DOHH2 (cell line): ENCODE data around the gene BASP1.

Experiments
- H3F3A ChIP-seq: fragments of 200-600 bp; sonication (generic), shearing (Covaris generic); 2 replicates; pipeline ENCODE4 v1.6.0; 2016; ENCODE audit warnings: antibody characterized with exemption, mild to moderate bottlenecking; ENCODE audit not compliant: control insufficient read depth, insufficient read depth
- H3K27ac ChIP-seq: fragments of 200-600 bp; sonication (generic); 2 replicates; pipeline ENCODE4 v1.5.1; 2014; ENCODE audit warnings: low read depth, mild to moderate bottlenecking, low read length, moderate library complexity
- H3K27me3 ChIP-seq: fragments of 200-600 bp; sonication (generic); 2 replicates; pipeline ENCODE4 v1.6.1; 2014; ENCODE audit warnings: mild to moderate bottlenecking, low read length, mixed read lengths; ENCODE audit not compliant: control insufficient read depth
- H3K36me3 ChIP-seq: fragments of 200-600 bp; sonication (generic); 2 replicates; pipeline ENCODE4 v1.6.1; 2014; ENCODE audit warnings: mild to moderate bottlenecking, low read length, moderate library complexity, mixed read lengths; ENCODE audit not compliant: control insufficient read depth
- H3K4me1 ChIP-seq: fragments of 200-600 bp; sonication (generic); 2 replicates; pipeline ENCODE4 v1.6.1; 2014; ENCODE audit warnings: mild to moderate bottlenecking, low read length, mixed read lengths; ENCODE audit not compliant: control insufficient read depth
- H3K4me2 ChIP-seq: fragments of 200-600 bp; sonication (generic); 2 replicates; pipeline ENCODE4 v1.6.0; 2014; ENCODE audit warnings: mild to moderate bottlenecking, low read length, moderate library complexity
- H3K4me3 ChIP-seq: fragments of 200-600 bp; sonication (generic); 2 replicates; pipeline ENCODE4 v1.5.1; 2014; ENCODE audit warnings: mild to moderate bottlenecking, low read length, mixed read lengths
- H3K79me2 ChIP-seq: fragments of 200-600 bp; sonication (generic); 2 replicates; pipeline ENCODE4 v1.6.1; 2014; ENCODE audit warnings: mild to moderate bottlenecking, low read length, mixed read lengths; ENCODE audit not compliant: control insufficient read depth
- H3K9me2 ChIP-seq: fragments of 200-600 bp; sonication (generic); replicated peaks from 2 replicates; pipeline ENCODE4 v1.6.1; 2014; ENCODE audit warnings: mild to moderate bottlenecking, low read length, mixed read lengths; ENCODE audit not compliant: control insufficient read depth
- H3K9me3 ChIP-seq: fragments of 200-600 bp; sonication (generic); 2 replicates; pipeline ENCODE4 v1.6.1; 2014; ENCODE audit warnings: antibody characterized with exemption, low read length, mixed read lengths; ENCODE audit not compliant: control insufficient read depth, insufficient read depth
- H4K20me1 ChIP-seq: fragments of 200-600 bp; sonication (generic); 2 replicates; pipeline ENCODE4 v1.6.0; 2014; ENCODE audit warnings: low read depth, mild to moderate bottlenecking, antibody characterized with exemption, low read length, moderate library complexity; ENCODE audit not compliant: control insufficient read depth, insufficient read depth
- EZH2phosphoT487 ChIP-seq: fragments of 200-600 bp; sonication (generic); IDR thresholded peaks from 2 replicates; pipeline ENCODE4 v1.6.1; 2017; ENCODE audit warnings: borderline replicate concordance, mild to moderate bottlenecking, antibody characterized with exemption, low read length, moderate library complexity, mixed read lengths
- TF ChIP-seq, protein P1 (sequence below): fragments of 200-600 bp; sonication (generic); IDR thresholded peaks from one replicate; pipeline ENCODE4 v1.5.1; 2014; ENCODE audit warnings: antibody characterized with exemption, mild to moderate bottlenecking, low read depth, low read length; ENCODE audit not compliant: poor library complexity, severe bottlenecking

BASP1 gene

GRCh38 chr5:17232405-17232804 is 15.0 kb downstream of the BASP1 start:
- no peaks in the 10 kb centered on the region for H4K20me1 ChIP-seq
- no peak overlapping the region for H3K4me3 ChIP-seq
- H3K36me3 ChIP-seq, result peaks cover 21% of the 10 kb centered on the region
- no peaks in the 10 kb centered on the region for H3K9me2 ChIP-seq
- TF ChIP-seq, protein P1, sequence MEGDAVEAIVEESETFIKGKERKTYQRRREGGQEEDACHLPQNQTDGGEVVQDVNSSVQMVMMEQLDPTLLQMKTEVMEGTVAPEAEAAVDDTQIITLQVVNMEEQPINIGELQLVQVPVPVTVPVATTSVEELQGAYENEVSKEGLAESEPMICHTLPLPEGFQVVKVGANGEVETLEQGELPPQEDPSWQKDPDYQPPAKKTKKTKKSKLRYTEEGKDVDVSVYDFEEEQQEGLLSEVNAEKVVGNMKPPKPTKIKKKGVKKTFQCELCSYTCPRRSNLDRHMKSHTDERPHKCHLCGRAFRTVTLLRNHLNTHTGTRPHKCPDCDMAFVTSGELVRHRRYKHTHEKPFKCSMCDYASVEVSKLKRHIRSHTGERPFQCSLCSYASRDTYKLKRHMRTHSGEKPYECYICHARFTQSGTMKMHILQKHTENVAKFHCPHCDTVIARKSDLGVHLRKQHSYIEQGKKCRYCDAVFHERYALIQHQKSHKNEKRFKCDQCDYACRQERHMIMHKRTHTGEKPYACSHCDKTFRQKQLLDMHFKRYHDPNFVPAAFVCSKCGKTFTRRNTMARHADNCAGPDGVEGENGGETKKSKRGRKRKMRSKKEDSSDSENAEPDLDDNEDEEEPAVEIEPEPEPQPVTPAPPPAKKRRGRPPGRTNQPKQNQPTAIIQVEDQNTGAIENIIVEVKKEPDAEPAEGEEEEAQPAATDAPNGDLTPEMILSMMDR, result no peak
- no peak for TF ChIP-seq EZH2phosphoT487
- H3F3A ChIP-seq, result no peaks in the 10 kb centered on the region
- peaks cover 26% of the 10 kb centered on the region for H3K4me1 ChIP-seq
- no peak overlapping the region for H3K4me2 ChIP-seq
- no peaks in the 10 kb centered on the region for H3K27me3 ChIP-seq
- H3K79me2 ChIP-seq, result peaks cover 74% of the 10 kb centered on the region
- H3K9me3 ChIP-seq, result no peaks in the 10 kb centered on the region
- no peak overlapping the region for H3K27ac ChIP-seq

- Histone ChIP-seq H3K9me2 (no peaks in the 10 kb centered on the region), H3K79me2 (peaks cover 72% of the 10 kb centered on the region), H3K4me1 (peaks cover 18% of the 10 kb centered on the region), H3F3A (no peaks in the 10 kb centered on the region), H3K36me3 (peaks cover 17% of the 10 kb centered on the region), H3K4me2 (no peak overlapping the region), H3K4me3 (no peak overlapping the region), H3K27ac (no peak overlapping the region), H3K27me3 (no peaks in the 10 kb centered on the region), H3K9me3 (no peaks in the 10 kb centered on the region), H4K20me1 (no peaks in the 10 kb centered on the region)
- TF ChIP-seq, protein P1, result no peak
- TF ChIP-seq EZH2phosphoT487, result no peak
Measured at GRCh38 chr5:17233488-17233887, 16.1 kb downstream of the BASP1 start.

DNA sequence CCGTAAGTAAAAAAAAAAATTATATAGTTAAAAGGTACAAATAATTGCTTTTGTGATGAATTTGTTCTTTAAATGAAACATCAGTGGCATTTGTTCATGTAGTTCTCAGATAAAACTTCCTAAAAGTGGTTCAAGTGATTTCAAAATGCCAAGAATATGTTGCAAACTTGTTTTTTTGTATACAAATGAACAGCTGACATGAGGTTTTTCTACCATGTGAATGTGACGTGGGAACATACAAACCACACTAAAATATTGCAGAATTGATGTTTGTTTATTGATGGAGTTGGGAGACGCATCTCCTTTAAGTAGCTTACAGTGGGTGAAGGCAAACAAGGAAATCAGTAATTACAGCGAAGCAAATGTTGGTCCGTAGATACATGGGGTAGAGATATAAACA is 16.9 kb downstream of the BASP1 start:
- Histone ChIP-seq H3K9me2 (no peaks in the 10 kb centered on the region), H3K79me2 (peaks cover 71% of the 10 kb centered on the region), H3K27me3 (no peaks in the 10 kb centered on the region), H4K20me1 (no peaks in the 10 kb centered on the region), H3K4me3 (no peak overlapping the region), H3K4me1 (peaks cover 17% of the 10 kb centered on the region), H3K27ac (no peak overlapping the region), H3K9me3 (no peaks in the 10 kb centered on the region), H3K36me3 (peaks cover 10% of the 10 kb centered on the region), H3K4me2 (no peak overlapping the region), H3F3A (no peaks in the 10 kb centered on the region)
- TF ChIP-seq EZH2phosphoT487, result no peak
- TF ChIP-seq, protein P1, result no peak
